Psoas muscle (tissue), 8 donors: ENCODE results near the gene KRTAP4-8. TPM values are rescaled to one million over a fixed set of nuclear protein-coding genes. Genes with fewer than 3 reads are reported as not detected.

ENCODE experiments used
- ATAC-seq, 4 donors: fragments of 200-7000 bp; cut with Tn5 transposase; one replicate each; pipeline ENCODE4 v1.9.1; 2020; ENCODE audit warnings: moderate library complexity in 3 of 4, mild to moderate bottlenecking in 2 of 4
- DNase-seq, 2 donors: peaks; one replicate each; pipeline ENCODE4 v3.0.0-alpha.2; 2020
- H3K27ac ChIP-seq: fragments of 200-600 bp; one replicate; pipeline ENCODE4 v1.8.0; 2022
- H3K27me3 ChIP-seq, 3 donors: fragments of 200-600 bp in 1 of 3; one replicate each; pipeline versions ENCODE4 v1.6.1 to v1.8.0; 2013 to 2022; ENCODE audit warnings: low read length in 2 of 3, mild to moderate bottlenecking in 2 of 3, moderate library complexity in 1 of 3; ENCODE audit not compliant: insufficient read depth in 3 of 3
- H3K36me3 ChIP-seq, 2 donors: fragments of 200-600 bp in 1 of 2; one replicate each; pipeline versions ENCODE4 v1.6.1 to v1.8.0; 2013 to 2022; ENCODE audit warnings: low read depth in 1 of 2, mild to moderate bottlenecking in 1 of 2, moderate library complexity in 1 of 2; ENCODE audit not compliant: insufficient read depth in 1 of 2
- H3K4me1 ChIP-seq: fragments of 200-600 bp; one replicate; pipeline ENCODE4 v1.8.0; 2022
- H3K4me3 ChIP-seq: fragments of 200-600 bp; one replicate; pipeline ENCODE4 v1.8.0; 2022; ENCODE audit warnings: mild to moderate bottlenecking
- H3K9me3 ChIP-seq: fragments of 200-600 bp; one replicate; pipeline ENCODE4 v1.8.0; 2022
- CTCF ChIP-seq: fragments of 200-600 bp; IDR thresholded peaks from one replicate; pipeline ENCODE4 v1.8.0; 2022; ENCODE audit warnings: antibody characterized with exemption
- WGBS, 3 donors: extraction: QIAGEN DNeasy Blood & Tissue Kit; methylation state at CpG; one replicate each; pipeline versions ENCODE4 v1.1.6 to v1.1.7; 2013; 5-methylcytosine and 5-hydroxymethylcytosine counted together
- intact Hi-C, 2 donors: fragments of 100-400 bp; cut with DNase I; formaldehyde crosslinking; loops; one replicate each; pipeline versions ENCODE4 v1.11.0 to v1.14.2; 2022
- polyA plus RNA-seq, 3 donors: library from polyadenylated mRNA; stranded (reverse); fragments of 200-250 nt; gene quantifications; one replicate each; pipeline ENCODE4 v1.2.3, GENCODE V29; 2013
- total RNA-seq, 4 donors: library from RNA; stranded (reverse); fragmentation: NEBNext Ultra II Directional in 2 of 4; extraction: Animal tissue kit (Norgen Biotek cat#: 25700) in 2 of 4; gene quantifications; one replicate each; pipeline versions ENCODE4 v1.2.1 to v1.2.4, GENCODE V29; 2021 to 2023
- donor health status: healthy with polysubstance abuse.
- donor health status: DM: no; HTN: no; CAD: no; lungs with moderate emphysema.
- donor health status: Bipolar disorder and iron deficiency.
- donor health status: healthy.
- donor health status: DM: yes; HTN: yes; CAD: no.
- donor health status: DM: no; HTN: no; CAD: no.
- donor health status: DM: no; HTN: no; CAD: no.
- donor health status: DM: yes; HTN: yes; CAD: no.

The KRTAP4-8 gene
- total and polyA plus RNA-seq, 7 donors = not detected

- no peak overlapping the region for H3K4me3 ChIP-seq
- H3K27ac ChIP-seq = no peak overlapping the region
- DNase-seq = no peak
- peaks cover 0 to 39% (median 0%) of the 10 kb centered on the region in 3 donors for H3K27me3 ChIP-seq
- H3K9me3 ChIP-seq = peaks cover 9% of the 10 kb centered on the region
- no peak for TF ChIP-seq CTCF
- H3K4me1 ChIP-seq = no peaks in the 10 kb centered on the region
- H3K36me3 ChIP-seq = no peaks in the 10 kb centered on the region
- intact Hi-C loops = no loop called here
- ATAC-seq = no peak
- WGBS, 3 donors = 86 to 96% (median 92%) methylated on average over 4 of the region's 4 CpGs
These were observed 43.9 kb downstream of the KRTAP4-8 start for GRCh38 chr17:41054025-41054424.

GRCh38 chr17:41052566-41052965, 45.4 kb downstream of the KRTAP4-8 start:
- no peak for DNase-seq
- intact Hi-C loops = no loop called here
- H3K9me3 ChIP-seq = peaks cover 7% of the 10 kb centered on the region
- TF ChIP-seq CTCF = no peak
- H3K27me3 ChIP-seq = peaks cover 0 to 26% (median 1%) of the 10 kb centered on the region in 3 donors
- no peak overlapping the region for H3K27ac ChIP-seq
- no peak for ATAC-seq
- no peaks in the 10 kb centered on the region for H3K4me1 ChIP-seq
- H3K4me3 ChIP-seq = no peak overlapping the region
- no peaks in the 10 kb centered on the region for H3K36me3 ChIP-seq

- WGBS, 3 donors = 15 to 52% (median 29%) methylated on average over 2 of the region's 2 CpGs
- Histone ChIP-seq H3K9me3 (peaks cover 5% of the 10 kb centered on the region), H3K4me1 (no peaks in the 10 kb centered on the region), H3K36me3 (no peaks in the 10 kb centered on the region), H3K27ac (no peak overlapping the region), H3K4me3 (no peak overlapping the region), H3K27me3 (peaks cover 0 to 13% (median 2%) of the 10 kb centered on the region in 3 donors)
- no peak for ATAC-seq
- no peak for DNase-seq
- intact Hi-C loops = no loop called here
- TF ChIP-seq CTCF = no peak
These were observed 48.8 kb downstream of the KRTAP4-8 start for GRCh38 chr17:41049110-41049509.

- H3K27ac ChIP-seq = no peak overlapping the region
- DNase-seq (no peak), ATAC-seq (no peak)
- H3K9me3 ChIP-seq = peaks cover 4% of the 10 kb centered on the region
- H3K36me3 ChIP-seq = no peaks in the 10 kb centered on the region
- TF ChIP-seq CTCF = no peak
- no peaks in the 10 kb centered on the region for H3K4me1 ChIP-seq
- no peak overlapping the region for H3K4me3 ChIP-seq
- H3K27me3 ChIP-seq = peaks cover 0 to 10% (median 2%) of the 10 kb centered on the region in 3 donors
- 50 to 60% (median 58%) methylated on average over 7 of the region's 7 CpGs for WGBS, 3 donors
- intact Hi-C loops = no loop called here
These were observed 49.5 kb downstream of the KRTAP4-8 start for GRCh38 chr17:41048441-41048840.

Other genes with a start within 250 kb of the KRTAP4-8 start
Only the 30 nearest of the 38 such genes appear.
- not detected for gene KRT39, start 131.2 kb downstream of the KRTAP4-8 start, total RNA-seq
- gene KRT39, start 131.2 kb downstream of the KRTAP4-8 start, polyA plus RNA-seq = not detected
- not detected for gene KRT40, start 113.8 kb downstream of the KRTAP4-8 start, total RNA-seq
- not detected for gene KRT40, start 113.8 kb downstream of the KRTAP4-8 start, polyA plus RNA-seq
- gene KRTAP3-3, start 104.0 kb downstream of the KRTAP4-8 start, total RNA-seq = not detected
- not detected for gene KRTAP3-3, start 104.0 kb downstream of the KRTAP4-8 start, polyA plus RNA-seq
- not detected for gene KRTAP3-2, start 98.2 kb downstream of the KRTAP4-8 start, total RNA-seq
- not detected for gene KRTAP3-2, start 98.2 kb downstream of the KRTAP4-8 start, polyA plus RNA-seq
- not detected for gene KRTAP3-1, start 89.0 kb downstream of the KRTAP4-8 start, total RNA-seq
- gene KRTAP3-1, start 89.0 kb downstream of the KRTAP4-8 start, polyA plus RNA-seq = not detected
- not detected for gene KRTAP1-5, start 70.9 kb downstream of the KRTAP4-8 start, total RNA-seq
- gene KRTAP1-5, start 70.9 kb downstream of the KRTAP4-8 start, polyA plus RNA-seq = not detected
- gene KRTAP1-4, start 67.9 kb downstream of the KRTAP4-8 start, total RNA-seq = not detected
- not detected for gene KRTAP1-4, start 67.9 kb downstream of the KRTAP4-8 start, polyA plus RNA-seq
- gene KRTAP1-3, start 63.3 kb downstream of the KRTAP4-8 start, total RNA-seq = not detected
- not detected for gene KRTAP1-3, start 63.3 kb downstream of the KRTAP4-8 start, polyA plus RNA-seq
- gene KRTAP1-1, start 56.7 kb downstream of the KRTAP4-8 start, total RNA-seq = not detected
- gene KRTAP1-1, start 56.7 kb downstream of the KRTAP4-8 start, polyA plus RNA-seq = not detected
- not detected for gene KRTAP2-1, start 50.8 kb downstream of the KRTAP4-8 start, total RNA-seq
- not detected for gene KRTAP2-1, start 50.8 kb downstream of the KRTAP4-8 start, polyA plus RNA-seq
- gene KRTAP2-2, start 42.9 kb downstream of the KRTAP4-8 start, total RNA-seq = not detected
- gene KRTAP2-2, start 42.9 kb downstream of the KRTAP4-8 start, polyA plus RNA-seq = not detected
- gene KRTAP2-3, start 38.0 kb downstream of the KRTAP4-8 start, total RNA-seq = not detected
- gene KRTAP2-3, start 38.0 kb downstream of the KRTAP4-8 start, polyA plus RNA-seq = not detected
- not detected for gene KRTAP2-4, start 32.3 kb downstream of the KRTAP4-8 start, total RNA-seq
- not detected for gene KRTAP2-4, start 32.3 kb downstream of the KRTAP4-8 start, polyA plus RNA-seq
- not detected for gene KRTAP4-7, start 14.0 kb downstream of the KRTAP4-8 start, total RNA-seq
- not detected for gene KRTAP4-7, start 14.0 kb downstream of the KRTAP4-8 start, polyA plus RNA-seq
- gene KRTAP4-16, start 4.1 kb upstream of the KRTAP4-8 start, total RNA-seq = not detected
- gene KRTAP4-16, start 4.1 kb upstream of the KRTAP4-8 start, polyA plus RNA-seq = not detected
- gene KRTAP4-9, start 7.2 kb upstream of the KRTAP4-8 start, total RNA-seq = not detected
- gene KRTAP4-9, start 7.2 kb upstream of the KRTAP4-8 start, polyA plus RNA-seq = not detected
- not detected for gene KRTAP4-11, start 20.2 kb upstream of the KRTAP4-8 start, total RNA-seq
- not detected for gene KRTAP4-11, start 20.2 kb upstream of the KRTAP4-8 start, polyA plus RNA-seq
- gene KRTAP4-12, start 26.0 kb upstream of the KRTAP4-8 start, total RNA-seq = not detected
- not detected for gene KRTAP4-12, start 26.0 kb upstream of the KRTAP4-8 start, polyA plus RNA-seq
- not detected for gene KRTAP4-6, start 42.4 kb upstream of the KRTAP4-8 start, total RNA-seq
- not detected for gene KRTAP4-6, start 42.4 kb upstream of the KRTAP4-8 start, polyA plus RNA-seq
- not detected for gene KRTAP4-5, start 51.7 kb upstream of the KRTAP4-8 start, total RNA-seq
- not detected for gene KRTAP4-5, start 51.7 kb upstream of the KRTAP4-8 start, polyA plus RNA-seq
- gene KRTAP4-4, start 62.6 kb upstream of the KRTAP4-8 start, total RNA-seq = not detected
- gene KRTAP4-4, start 62.6 kb upstream of the KRTAP4-8 start, polyA plus RNA-seq = not detected
- not detected for gene KRTAP4-3, start 70.1 kb upstream of the KRTAP4-8 start, total RNA-seq
- gene KRTAP4-3, start 70.1 kb upstream of the KRTAP4-8 start, polyA plus RNA-seq = not detected
- gene KRTAP4-2, start 80.1 kb upstream of the KRTAP4-8 start, total RNA-seq = not detected
- gene KRTAP4-2, start 80.1 kb upstream of the KRTAP4-8 start, polyA plus RNA-seq = not detected
- not detected for gene KRTAP4-1, start 86.8 kb upstream of the KRTAP4-8 start, total RNA-seq
- not detected for gene KRTAP4-1, start 86.8 kb upstream of the KRTAP4-8 start, polyA plus RNA-seq
- gene KRTAP9-1, start 91.7 kb upstream of the KRTAP4-8 start, total RNA-seq = not detected
- not detected for gene KRTAP9-1, start 91.7 kb upstream of the KRTAP4-8 start, polyA plus RNA-seq
- gene KRTAP9-2, start 128.5 kb upstream of the KRTAP4-8 start, total RNA-seq = not detected
- not detected for gene KRTAP9-2, start 128.5 kb upstream of the KRTAP4-8 start, polyA plus RNA-seq
- gene KRTAP9-3, start 134.3 kb upstream of the KRTAP4-8 start, total RNA-seq = not detected
- gene KRTAP9-3, start 134.3 kb upstream of the KRTAP4-8 start, polyA plus RNA-seq = not detected
- gene KRTAP9-8, start 139.9 kb upstream of the KRTAP4-8 start, total RNA-seq = not detected
- not detected for gene KRTAP9-8, start 139.9 kb upstream of the KRTAP4-8 start, polyA plus RNA-seq
- not detected for gene KRTAP9-4, start 151.5 kb upstream of the KRTAP4-8 start, total RNA-seq
- gene KRTAP9-4, start 151.5 kb upstream of the KRTAP4-8 start, polyA plus RNA-seq = not detected
- not detected for gene KRTAP9-9, start 157.2 kb upstream of the KRTAP4-8 start, total RNA-seq
- gene KRTAP9-9, start 157.2 kb upstream of the KRTAP4-8 start, polyA plus RNA-seq = not detected